Measurements from ENCODE around the gene GTF2H2.
"Not testable (repeated sequence)": the region's sequence is repeated elsewhere in the genome, so short reads cannot be mapped to it uniquely, and the experiment has no call there.

- TF ChIP-seq, protein P1, sequence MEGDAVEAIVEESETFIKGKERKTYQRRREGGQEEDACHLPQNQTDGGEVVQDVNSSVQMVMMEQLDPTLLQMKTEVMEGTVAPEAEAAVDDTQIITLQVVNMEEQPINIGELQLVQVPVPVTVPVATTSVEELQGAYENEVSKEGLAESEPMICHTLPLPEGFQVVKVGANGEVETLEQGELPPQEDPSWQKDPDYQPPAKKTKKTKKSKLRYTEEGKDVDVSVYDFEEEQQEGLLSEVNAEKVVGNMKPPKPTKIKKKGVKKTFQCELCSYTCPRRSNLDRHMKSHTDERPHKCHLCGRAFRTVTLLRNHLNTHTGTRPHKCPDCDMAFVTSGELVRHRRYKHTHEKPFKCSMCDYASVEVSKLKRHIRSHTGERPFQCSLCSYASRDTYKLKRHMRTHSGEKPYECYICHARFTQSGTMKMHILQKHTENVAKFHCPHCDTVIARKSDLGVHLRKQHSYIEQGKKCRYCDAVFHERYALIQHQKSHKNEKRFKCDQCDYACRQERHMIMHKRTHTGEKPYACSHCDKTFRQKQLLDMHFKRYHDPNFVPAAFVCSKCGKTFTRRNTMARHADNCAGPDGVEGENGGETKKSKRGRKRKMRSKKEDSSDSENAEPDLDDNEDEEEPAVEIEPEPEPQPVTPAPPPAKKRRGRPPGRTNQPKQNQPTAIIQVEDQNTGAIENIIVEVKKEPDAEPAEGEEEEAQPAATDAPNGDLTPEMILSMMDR (IDR thresholded peaks at IDR 0.05), result not testable (repeated sequence)
- TF ChIP-seq POLR2A (IDR thresholded peaks at IDR 0.05), result not testable (repeated sequence)
Observed at GRCh38 chr5:71006983-71007382, 60.5 kb downstream of the GTF2H2 start.

Data from Peyer's patch (tissue), 4 donors.